Lower lobe of right lung (tissue), 2 donors: ENCODE results near the gene DSP. TPM values are rescaled to one million over a fixed set of nuclear protein-coding genes. Genes with fewer than 3 reads are reported as not detected.

ENCODE experiments used
- ATAC-seq, 2 donors: fragments of 200-7000 bp; cut with Tn5 transposase; one replicate each; pipeline ENCODE4 v1.9.1; 2020 to 2022; ENCODE audit warnings: mild to moderate bottlenecking in 2 of 2, moderate library complexity in 2 of 2
- DNase-seq: peaks from one replicate; pipeline ENCODE4 v3.0.0-alpha.2; 2020
- H3K27ac ChIP-seq: fragments of 200-600 bp; one replicate; pipeline ENCODE4 v1.8.0; 2022
- H3K27me3 ChIP-seq: fragments of 200-600 bp; one replicate; pipeline ENCODE4 v1.8.0; 2022; ENCODE audit warnings: low read depth
- H3K36me3 ChIP-seq: fragments of 200-600 bp; one replicate; pipeline ENCODE4 v1.8.0; 2022; ENCODE audit warnings: mild to moderate bottlenecking
- H3K4me1 ChIP-seq: fragments of 200-600 bp; one replicate; pipeline ENCODE4 v1.8.0; 2022
- H3K4me3 ChIP-seq: fragments of 200-600 bp; one replicate; pipeline ENCODE4 v1.8.0; 2022; ENCODE audit warnings: mild to moderate bottlenecking
- H3K9me3 ChIP-seq: fragments of 200-600 bp; one replicate; pipeline ENCODE4 v1.8.0; 2022
- intact Hi-C: fragments of 100-400 bp; cut with DNase I; formaldehyde crosslinking; loops from one replicate; pipeline ENCODE4 v1.11.0; 2022
- total RNA-seq: library from RNA; stranded (reverse); fragmentation: NEBNext Ultra II Directional; extraction: Animal tissue kit (Norgen Biotek cat#: 25700); gene quantifications from one replicate; pipeline ENCODE4 v1.2.1, GENCODE V29; 2021
- TF ChIP-seq, protein P1 (sequence below): fragments of 200-600 bp; IDR thresholded peaks from one replicate; pipeline ENCODE4 v1.8.0; 2022; ENCODE audit warnings: antibody characterized with exemption, mild to moderate bottlenecking
- donor health status: DM: no; HTN: yes; CAD: no; lungs with severe emphysema.

Gene DSP
- total RNA-seq, 1 donor from 2014 or later: 22.8 TPM

DNA sequence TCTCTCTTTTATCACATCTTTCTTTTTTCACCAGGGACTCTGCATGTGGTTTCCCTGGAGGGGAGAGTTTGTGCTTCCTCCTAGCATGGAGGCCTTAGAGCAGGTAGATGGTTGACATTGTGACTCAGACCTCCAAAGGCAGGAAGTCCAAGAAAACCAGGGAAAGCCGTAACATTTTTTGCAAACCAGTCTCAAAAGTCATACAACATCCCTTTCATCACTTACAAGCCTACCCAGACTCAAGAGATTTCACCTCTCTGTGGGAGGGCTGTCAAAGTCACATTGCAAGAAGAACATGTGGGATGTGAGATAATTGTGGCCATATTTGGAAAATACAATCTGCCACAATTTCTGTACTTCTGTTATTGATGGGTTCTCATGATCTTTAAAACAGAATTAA lies 94.7 kb downstream of the DSP start:
- ATAC-seq: no peak
- intact Hi-C loops: no loop called here
- Histone ChIP-seq H3K4me3 (no peak overlapping the region), H3K27ac (no peak overlapping the region), H3K4me1 (no peaks in the 10 kb centered on the region), H3K27me3 (no peaks in the 10 kb centered on the region), H3K36me3 (no peaks in the 10 kb centered on the region), H3K9me3 (no peaks in the 10 kb centered on the region)
- DNase-seq: no peak
- TF ChIP-seq, protein P1, sequence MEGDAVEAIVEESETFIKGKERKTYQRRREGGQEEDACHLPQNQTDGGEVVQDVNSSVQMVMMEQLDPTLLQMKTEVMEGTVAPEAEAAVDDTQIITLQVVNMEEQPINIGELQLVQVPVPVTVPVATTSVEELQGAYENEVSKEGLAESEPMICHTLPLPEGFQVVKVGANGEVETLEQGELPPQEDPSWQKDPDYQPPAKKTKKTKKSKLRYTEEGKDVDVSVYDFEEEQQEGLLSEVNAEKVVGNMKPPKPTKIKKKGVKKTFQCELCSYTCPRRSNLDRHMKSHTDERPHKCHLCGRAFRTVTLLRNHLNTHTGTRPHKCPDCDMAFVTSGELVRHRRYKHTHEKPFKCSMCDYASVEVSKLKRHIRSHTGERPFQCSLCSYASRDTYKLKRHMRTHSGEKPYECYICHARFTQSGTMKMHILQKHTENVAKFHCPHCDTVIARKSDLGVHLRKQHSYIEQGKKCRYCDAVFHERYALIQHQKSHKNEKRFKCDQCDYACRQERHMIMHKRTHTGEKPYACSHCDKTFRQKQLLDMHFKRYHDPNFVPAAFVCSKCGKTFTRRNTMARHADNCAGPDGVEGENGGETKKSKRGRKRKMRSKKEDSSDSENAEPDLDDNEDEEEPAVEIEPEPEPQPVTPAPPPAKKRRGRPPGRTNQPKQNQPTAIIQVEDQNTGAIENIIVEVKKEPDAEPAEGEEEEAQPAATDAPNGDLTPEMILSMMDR: no peak

Other genes starting within 250 kb of the DSP start
- gene SSR1, start 228.5 kb upstream of the DSP start, total RNA-seq: 127 TPM
- not detected for gene CAGE1, start 151.9 kb upstream of the DSP start, total RNA-seq
- 16.5 TPM for gene RIOK1, start 151.9 kb upstream of the DSP start, total RNA-seq
- gene SNRNP48, start 48.5 kb downstream of the DSP start, total RNA-seq: 9.3 TPM
- 6.6 TPM for gene BMP6, start 184.4 kb downstream of the DSP start, total RNA-seq